AG04450 (cell line): Measurements from ENCODE around the gene BORCS6. TPM values are rescaled to one million over a fixed set of nuclear protein-coding genes. Genes with fewer than 3 reads are reported as not detected.
"Not testable (repeated sequence)": the region's sequence is repeated elsewhere in the genome, so short reads cannot be mapped to it uniquely, and the experiment has no call there.

Experiments used
- CTCF ChIA-PET: fragments of 300-600, 350-600 bp; formaldehyde crosslinking; extraction: SDS; loops from one replicate; lab custom pipeline; 2022; ENCODE audit warnings: antibody characterized with exemption, inconsistent platforms; lab: Charles Lee
- POLR2A ChIA-PET: fragments of 350-600 bp; formaldehyde crosslinking; extraction: SDS; loops from one replicate; lab custom pipeline; 2021; ENCODE audit warnings: antibody characterized with exemption, inconsistent platforms; lab: Yijun Ruan, JAX
- DNase-seq: peaks from one replicate; pipeline ENCODE4 v3.0.0-alpha.2; 2011; ENCODE audit warnings: low read depth, low spot score
- H3K27ac ChIP-seq: one replicate; pipeline ENCODE4 v1.5.1; 2012; ENCODE audit warnings: low read depth, low read length, control low read depth
- H3K27me3 ChIP-seq: one replicate; pipeline ENCODE4 v1.6.0; 2012; ENCODE audit warnings: low read length; ENCODE audit not compliant: control insufficient read depth, insufficient read depth
- H3K4me3 ChIP-seq: 2 replicates; pipeline ENCODE4 v1.5.1; 2011; ENCODE audit warnings: mild to moderate bottlenecking, low read depth, low read length, control low read depth
- H3K9me3 ChIP-seq: 2 replicates; pipeline ENCODE4 v1.5.1; 2012; ENCODE audit warnings: low read length; ENCODE audit not compliant: control insufficient read depth, insufficient read depth
- polyA plus RNA-seq: library from polyadenylated mRNA; depleted of rRNA; stranded (reverse); fragments of >200 nt; gene quantifications from 2 replicates; pipeline ENCODE4 v1.2.3, GENCODE V29; 2011
- TF ChIP-seq, protein P1 (sequence below): IDR thresholded peaks from 2 replicates; pipeline ENCODE4 v1.5.1; 2011; ENCODE audit warnings: low read depth, low read length, control low read depth, inconsistent platforms

BORCS6 gene
- polyA plus RNA-seq, 1 experiment = 2.3 TPM

DNA sequence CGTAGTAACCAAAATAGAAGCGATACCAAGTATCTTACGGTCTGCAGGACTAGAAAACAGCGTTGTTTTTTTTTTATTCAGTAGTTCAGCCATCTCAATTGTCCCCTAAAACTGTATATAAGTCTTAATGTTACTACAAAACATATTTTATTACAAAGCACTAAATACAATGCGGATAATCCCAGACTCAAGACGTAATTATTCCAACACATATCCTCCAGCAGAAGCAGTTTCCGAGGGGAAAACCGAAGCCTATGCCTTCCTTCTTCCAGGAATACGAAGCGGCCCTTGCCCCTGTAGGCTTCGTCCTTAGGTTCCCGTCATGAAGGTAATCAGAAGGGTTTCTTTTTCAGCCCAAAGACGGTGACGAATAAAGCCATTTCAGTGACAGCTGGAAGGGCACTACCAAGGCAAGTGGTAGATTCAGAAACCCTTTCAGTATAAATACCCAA, 16.1 kb downstream of the BORCS6 start:
- peak overlapping the region; percentile 98 for H3K27ac ChIP-seq
- no peaks in the 10 kb centered on the region; the same call in 1 of the 2 replicates for H3K9me3 ChIP-seq
- H3K4me3 ChIP-seq = peak overlapping the region; percentile 60
- ChIA-PET POLR2A (interaction anchor here (0.6 to 1.5 kb wide), 18 partner anchors 10 to 306 kb away, joined by 3 to 25 read pairs (median 4); partner anchors contain the start of genes ALOXE3, AURKB, BORCS6 and CTC1), CTCF (interaction anchor here (0.7 to 1.3 kb wide), 2 partner anchors 16 to 55 kb away, joined by 3 read pairs; no protein-coding TSS in a partner anchor)
- TF ChIP-seq, protein P1, sequence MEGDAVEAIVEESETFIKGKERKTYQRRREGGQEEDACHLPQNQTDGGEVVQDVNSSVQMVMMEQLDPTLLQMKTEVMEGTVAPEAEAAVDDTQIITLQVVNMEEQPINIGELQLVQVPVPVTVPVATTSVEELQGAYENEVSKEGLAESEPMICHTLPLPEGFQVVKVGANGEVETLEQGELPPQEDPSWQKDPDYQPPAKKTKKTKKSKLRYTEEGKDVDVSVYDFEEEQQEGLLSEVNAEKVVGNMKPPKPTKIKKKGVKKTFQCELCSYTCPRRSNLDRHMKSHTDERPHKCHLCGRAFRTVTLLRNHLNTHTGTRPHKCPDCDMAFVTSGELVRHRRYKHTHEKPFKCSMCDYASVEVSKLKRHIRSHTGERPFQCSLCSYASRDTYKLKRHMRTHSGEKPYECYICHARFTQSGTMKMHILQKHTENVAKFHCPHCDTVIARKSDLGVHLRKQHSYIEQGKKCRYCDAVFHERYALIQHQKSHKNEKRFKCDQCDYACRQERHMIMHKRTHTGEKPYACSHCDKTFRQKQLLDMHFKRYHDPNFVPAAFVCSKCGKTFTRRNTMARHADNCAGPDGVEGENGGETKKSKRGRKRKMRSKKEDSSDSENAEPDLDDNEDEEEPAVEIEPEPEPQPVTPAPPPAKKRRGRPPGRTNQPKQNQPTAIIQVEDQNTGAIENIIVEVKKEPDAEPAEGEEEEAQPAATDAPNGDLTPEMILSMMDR = no peak
- H3K27me3 ChIP-seq = no peaks in the 10 kb centered on the region
- no peak for DNase-seq

DNA sequence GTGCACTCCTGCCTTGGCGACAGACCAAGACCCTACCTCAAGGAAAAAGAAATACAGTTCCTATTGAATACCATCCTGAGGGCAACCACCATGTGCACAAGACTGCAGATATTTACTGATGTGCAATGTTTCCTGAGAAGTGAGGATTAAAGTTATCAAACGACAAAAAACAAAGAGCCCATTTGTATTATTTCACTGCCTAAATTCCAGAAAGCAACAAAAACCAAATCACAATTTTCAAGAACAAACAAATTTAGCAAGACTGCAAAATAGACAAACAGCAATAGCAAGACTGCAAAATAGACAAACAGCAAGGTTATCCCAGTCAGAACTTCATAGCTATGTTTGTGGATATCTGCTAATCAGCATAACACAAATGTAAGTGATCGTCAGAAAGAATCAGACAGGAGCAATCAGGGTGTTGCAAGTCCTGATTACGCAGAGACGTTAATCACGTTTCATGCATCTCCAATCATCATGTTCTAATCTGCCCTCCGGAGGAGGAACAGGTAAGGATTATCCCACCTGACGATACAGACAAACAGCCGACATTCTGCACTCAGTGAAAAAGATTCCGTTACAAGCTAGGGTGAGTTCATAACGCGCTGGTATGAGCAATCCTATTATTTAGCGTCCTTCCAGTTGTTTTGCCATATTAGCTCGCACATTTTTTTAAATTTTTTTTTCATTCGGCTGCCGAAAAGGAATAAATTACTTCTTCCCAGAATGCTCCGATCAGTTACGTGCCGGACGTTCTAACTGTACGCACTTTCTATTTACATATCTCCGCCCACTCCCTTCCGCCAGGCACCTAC, 16.7 kb downstream of the BORCS6 start:
- TF ChIP-seq, protein P1 = no peak
- no peaks in the 10 kb centered on the region for H3K27me3 ChIP-seq
- peak overlapping the region; percentile 98 for H3K27ac ChIP-seq
- DNase-seq = peak; percentile 96
- peak overlapping the region; percentile 60 for H3K4me3 ChIP-seq
- H3K9me3 ChIP-seq = no peaks in the 10 kb centered on the region; the same call in 1 of the 2 replicates
- ChIA-PET POLR2A (interaction anchor here (0.6 to 1.5 kb wide), 23 partner anchors 9 to 331 kb away, joined by 3 to 25 read pairs (median 4); partner anchors contain the start of genes ALOXE3, AURKB, BORCS6 and NDEL1), CTCF (interaction anchor here (0.7 to 1.3 kb wide), 2 partner anchors 15 to 54 kb away, joined by 3 read pairs; no protein-coding TSS in a partner anchor)

DNA sequence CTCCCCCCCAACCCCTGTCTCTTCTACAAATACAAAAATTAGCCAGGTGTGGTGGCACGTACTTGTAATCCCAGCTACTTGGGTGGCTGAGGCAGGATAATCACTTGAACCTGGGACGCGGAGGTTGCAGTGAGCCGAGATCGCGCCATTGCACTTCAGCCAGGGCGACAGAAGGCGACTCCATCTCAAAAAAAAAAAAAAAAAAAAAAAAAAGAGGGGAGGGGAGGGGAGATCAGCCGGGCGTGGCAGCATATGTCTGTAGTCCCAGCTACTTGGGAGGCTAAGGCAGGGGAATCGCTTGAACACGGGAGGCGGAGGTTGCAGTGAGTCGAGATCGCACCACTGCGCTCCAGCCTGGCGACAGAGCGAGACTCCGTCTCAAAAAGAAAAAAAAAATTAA, 19.8 kb downstream of the BORCS6 start:
- DNase-seq, H3K27ac ChIP-seq, H3K27me3 ChIP-seq, H3K9me3 ChIP-seq, H3K4me3 ChIP-seq: not testable (repeated sequence)
- CTCF ChIA-PET = interaction anchor here (0.5 to 1.5 kb wide), 2 partner anchors 12 to 52 kb away, joined by 3 to 6 read pairs; partner anchors contain the start of gene ALOXE3
- POLR2A ChIA-PET = interaction anchor here (0.7 kb wide), 1 partner anchor 40 kb away, joined by 3 read pairs; the partner anchor contains the start of gene AURKB

DNA sequence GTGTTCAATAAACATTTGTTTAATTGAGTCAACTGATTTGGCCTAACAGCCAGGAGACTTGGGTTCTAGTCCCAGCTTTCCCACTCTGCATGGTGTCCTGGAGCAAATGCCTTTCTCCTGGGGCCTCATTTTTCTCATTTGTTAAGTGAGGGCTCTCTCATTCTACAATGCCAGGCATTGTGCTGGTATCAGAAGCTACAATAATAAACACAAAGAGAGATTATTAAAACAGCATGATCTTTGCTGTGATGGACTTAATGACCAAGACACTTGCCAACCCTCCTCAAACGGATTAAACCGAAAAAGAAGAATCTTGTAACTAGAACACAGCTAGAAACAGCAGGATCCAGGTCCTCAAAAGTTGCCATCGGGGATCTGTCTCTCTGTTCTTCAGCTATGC, 22.5 kb downstream of the BORCS6 start:
- TF ChIP-seq, protein P1 = no peak
- no peaks in the 10 kb centered on the region for H3K27me3 ChIP-seq
- H3K9me3 ChIP-seq = no peaks in the 10 kb centered on the region; the same call in 1 of the 2 replicates
- no peak for DNase-seq
- POLR2A ChIA-PET = no interaction called here
- no peak overlapping the region for H3K27ac ChIP-seq
- H3K4me3 ChIP-seq = no peak overlapping the region
- CTCF ChIA-PET = interaction anchor here (0.9 kb wide), 1 partner anchor 8 kb away, joined by 3 read pairs; no protein-coding TSS in a partner anchor

DNA sequence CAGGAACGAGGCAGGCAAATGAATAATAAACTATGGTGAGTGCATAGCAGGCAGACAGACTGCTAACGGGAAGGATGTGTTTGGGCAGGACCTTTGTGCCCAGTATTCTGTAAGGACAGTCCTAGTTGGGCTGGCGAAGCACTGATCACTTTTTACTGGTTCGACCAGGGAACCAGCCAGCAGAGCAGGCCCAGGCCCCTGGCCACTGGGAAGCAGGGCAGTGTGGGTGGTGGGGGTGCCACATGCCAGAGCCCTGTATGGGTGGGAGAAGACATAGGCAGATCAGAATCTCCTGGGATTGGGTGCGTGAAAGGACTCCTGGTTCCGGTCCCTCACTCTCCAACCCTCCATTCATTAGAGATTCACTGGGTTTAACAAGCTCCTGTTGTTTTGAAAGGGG, 23.2 kb downstream of the BORCS6 start:
- ChIA-PET CTCF (no interaction called here), POLR2A (no interaction called here)
- H3K27me3 ChIP-seq = no peaks in the 10 kb centered on the region
- H3K9me3 ChIP-seq = no peaks in the 10 kb centered on the region; the same call in 1 of the 2 replicates
- no peak overlapping the region for H3K4me3 ChIP-seq
- no peak overlapping the region for H3K27ac ChIP-seq
- TF ChIP-seq, protein P1 = no peak
- no peak for DNase-seq
